CD4-positive, alpha-beta T cell treated with Interleukin-6 for 4 hours (primary cell): Measurements from ENCODE around the gene NDRG4.
A peak's percentile ranks its signal among the peaks of the same experiment; 100 is the strongest.

Source experiments
- DNase-seq: peaks from one replicate; pipeline ENCODE4 v3.0.0-alpha.2; 2020; ENCODE audit warnings: mixed read lengths

NDRG4 gene

GRCh38 chr16:58499615-58500351 is at the start of gene NDRG4:
TSS of gene NDRG4 (plus strand) at chr16:58500143. CDS start at chr16:58500249, 106 bp downstream.
- peak; percentile 65 for DNase-seq

- DNase-seq, result no peak
These were observed 49.4 kb upstream of the NDRG4 start for GRCh38 chr16:58450590-58450989.

GRCh38 chr16:58451265-58451689 is 48.7 kb upstream of the NDRG4 start:
- no peak for DNase-seq

- no peak for DNase-seq
These were observed 48.0 kb upstream of the NDRG4 start for GRCh38 chr16:58451945-58452401.

GRCh38 chr16:58452640-58453039 is 47.3 kb upstream of the NDRG4 start:
- no peak for DNase-seq

DNA sequence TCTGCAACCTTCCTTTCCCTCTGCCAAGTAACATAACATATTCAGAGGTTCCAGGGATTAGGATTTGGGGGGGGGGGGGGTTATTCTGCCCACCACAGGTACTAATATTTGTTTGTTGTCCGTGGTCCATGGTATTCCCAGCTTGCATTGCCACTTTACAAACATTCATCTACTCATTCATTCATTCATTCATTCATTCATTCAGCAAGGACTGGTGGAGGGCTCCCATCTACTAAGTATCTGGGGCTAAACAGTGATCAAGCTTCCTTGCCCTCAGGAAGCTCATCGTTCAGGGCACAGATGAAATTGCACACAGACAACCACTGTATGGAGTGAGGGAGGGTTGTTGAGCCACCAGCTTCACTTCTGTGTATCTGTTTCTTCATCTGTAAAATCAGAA is 45.8 kb upstream of the NDRG4 start:
- no peak for DNase-seq

- no peak for DNase-seq
These were observed 45.1 kb upstream of the NDRG4 start for GRCh38 chr16:58454856-58455255.

DNA sequence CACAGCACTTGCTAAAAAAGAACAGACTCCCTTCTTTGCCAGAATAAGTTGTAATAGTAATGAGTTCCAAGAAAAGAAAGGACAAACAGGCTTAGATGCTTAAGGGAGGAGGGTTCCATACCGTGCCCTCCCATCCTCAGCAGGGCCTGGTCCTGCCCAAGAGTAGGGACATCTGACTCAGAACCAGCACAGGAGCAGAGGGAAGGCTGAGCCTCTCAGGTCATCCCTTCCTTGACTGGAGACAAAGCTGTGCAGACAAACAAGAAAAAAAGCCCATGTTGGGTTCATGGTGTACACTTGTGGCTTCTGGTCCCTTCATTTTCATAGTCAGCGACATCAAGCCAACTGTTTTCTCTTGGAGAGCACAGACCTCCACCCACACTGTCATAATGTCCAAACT is 44.2 kb upstream of the NDRG4 start:
- no peak for DNase-seq

- no peak for DNase-seq
These were observed 43.8 kb upstream of the NDRG4 start for GRCh38 chr16:58456193-58456592.

GRCh38 chr16:58458606-58459343 is 41.2 kb upstream of the NDRG4 start:
- no peak for DNase-seq

- no peak for DNase-seq
These were observed 40.4 kb upstream of the NDRG4 start for GRCh38 chr16:58459344-58460218.

DNA sequence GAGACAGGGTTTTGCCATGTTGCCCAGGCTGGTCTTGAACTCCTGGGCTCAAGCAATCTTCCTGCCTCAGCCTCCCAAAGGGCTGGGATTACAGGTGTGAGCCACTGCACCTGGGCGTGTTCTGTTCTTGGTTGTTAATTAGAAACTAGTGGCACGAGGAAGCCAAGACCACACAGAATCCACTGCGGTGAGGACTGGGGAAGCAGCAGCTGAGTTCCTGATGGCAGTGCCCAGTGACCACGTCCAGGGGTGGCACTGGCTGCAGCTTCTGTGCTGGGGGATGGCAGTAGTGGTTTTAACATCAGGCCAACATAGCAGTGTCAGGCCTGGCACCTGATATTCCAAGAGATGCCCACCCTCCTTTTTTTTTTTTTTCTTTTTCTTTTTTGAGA is 39.7 kb upstream of the NDRG4 start:
- no peak for DNase-seq

- DNase-seq, result no peak
These were observed 38.9 kb upstream of the NDRG4 start for GRCh38 chr16:58461056-58461455.

- DNase-seq, result no peak
These were observed 38.3 kb upstream of the NDRG4 start for GRCh38 chr16:58461640-58462039.

GRCh38 chr16:58462089-58462488 is 37.9 kb upstream of the NDRG4 start:
- no peak for DNase-seq

DNA sequence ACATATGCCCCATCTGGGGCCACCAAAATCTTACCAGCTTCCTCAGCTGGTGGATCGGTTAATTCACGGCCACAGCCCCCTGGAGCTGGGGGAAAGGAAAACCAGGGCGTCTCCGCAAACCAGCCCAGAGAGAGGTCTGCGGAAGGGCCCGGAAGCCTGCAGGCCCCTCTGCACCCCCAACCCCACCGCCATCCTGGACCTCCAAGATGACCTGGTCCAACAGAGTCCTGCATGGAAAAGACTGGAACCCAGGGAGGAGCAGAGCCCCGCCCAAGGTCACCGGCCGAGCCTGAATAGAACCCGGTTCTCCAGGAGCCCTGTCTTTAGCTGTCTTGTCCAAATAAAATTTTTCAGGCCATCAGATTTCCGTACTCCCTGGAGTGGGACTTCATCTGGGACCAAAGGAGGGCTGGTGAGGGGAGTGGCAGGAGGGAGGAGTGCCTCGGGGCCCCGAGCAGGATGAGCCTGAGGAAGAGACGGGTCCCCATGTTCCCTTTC is 37.4 kb upstream of the NDRG4 start:
- DNase-seq, result no peak

- no peak for DNase-seq
These were observed 36.7 kb upstream of the NDRG4 start for GRCh38 chr16:58462997-58463941.

DNA sequence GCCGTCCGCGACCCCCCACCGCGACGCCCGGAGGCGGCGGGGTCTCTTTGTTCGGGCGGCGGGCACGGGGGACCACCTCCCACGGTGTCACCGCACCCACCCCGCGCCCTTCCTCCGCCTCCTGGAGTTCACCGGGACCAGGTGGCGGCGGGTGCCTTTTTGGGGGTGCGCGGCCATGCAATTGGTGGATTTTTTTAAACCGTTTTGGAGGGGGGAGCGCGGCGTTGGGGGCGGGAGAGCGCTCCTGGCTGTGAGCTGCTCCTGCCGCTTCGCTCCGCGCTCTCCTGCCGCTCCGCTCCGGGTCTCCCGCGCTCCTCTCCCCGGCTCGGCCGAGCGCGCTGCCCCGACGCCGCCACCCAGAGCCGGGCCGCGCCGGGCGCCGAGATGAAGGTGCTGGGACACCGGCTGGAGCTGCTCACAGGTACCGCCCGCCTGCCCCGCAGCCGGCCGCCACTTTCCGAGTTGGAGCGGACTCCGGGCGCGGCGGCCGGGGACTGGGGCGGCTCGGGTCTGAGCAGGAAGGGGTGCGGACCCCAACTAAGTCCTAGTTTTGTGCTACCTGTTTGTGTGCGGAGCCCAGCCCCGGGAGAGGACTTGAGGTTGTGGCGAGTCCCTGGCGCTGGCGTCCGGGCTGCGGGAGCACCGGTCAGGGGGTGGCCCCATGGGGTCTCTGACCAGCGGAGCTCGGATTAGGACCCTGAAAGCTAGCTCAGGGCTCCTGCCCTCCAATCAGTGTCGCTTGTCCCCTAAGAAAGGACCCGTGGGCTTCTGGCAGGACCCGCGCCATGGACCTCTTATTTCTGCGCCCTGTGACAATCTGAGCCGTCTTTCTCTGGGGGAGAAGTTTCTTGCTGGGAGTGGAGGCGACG is 35.7 kb upstream of the NDRG4 start:
- DNase-seq, result no peak

- no peak for DNase-seq
These were observed 34.8 kb upstream of the NDRG4 start for GRCh38 chr16:58464916-58465731.

GRCh38 chr16:58465817-58466216 is 34.1 kb upstream of the NDRG4 start:
- no peak for DNase-seq
